Measurements from ENCODE around the gene ANKS3. TPM values are rescaled to one million over a fixed set of nuclear protein-coding genes. Genes with fewer than 3 reads are reported as not detected.

ANKS3 gene
- total and polyA plus RNA-seq, 2 experiments from 2014 or later, result 22.5 to 24.9 TPM

DNA sequence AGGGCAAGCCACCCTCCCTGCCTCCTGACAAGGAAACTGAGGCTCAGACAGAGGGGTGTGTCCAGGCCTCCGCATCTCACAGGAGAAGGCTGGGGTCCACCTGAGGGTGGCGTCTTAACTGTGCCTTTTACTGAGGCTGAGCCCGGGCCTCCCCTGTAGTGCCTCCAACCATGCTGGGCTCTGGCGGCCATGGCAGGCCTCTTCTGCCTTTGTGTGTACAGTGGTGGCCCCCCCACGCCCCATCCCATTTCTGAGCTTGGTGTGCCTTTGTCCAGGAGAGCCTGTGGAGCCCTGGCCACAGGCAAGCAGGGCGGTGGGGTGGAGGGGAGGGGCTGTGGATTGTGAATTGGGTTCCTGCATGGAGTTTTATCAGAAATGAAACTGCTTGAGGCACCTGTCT, 78.3 kb downstream of the ANKS3 start (continued):
- no peak for TF ChIP-seq STAT1 (IDR thresholded peaks at IDR 0.05; ENCODE audit: unreplicated experiment)
- TF ChIP-seq, protein P1, sequence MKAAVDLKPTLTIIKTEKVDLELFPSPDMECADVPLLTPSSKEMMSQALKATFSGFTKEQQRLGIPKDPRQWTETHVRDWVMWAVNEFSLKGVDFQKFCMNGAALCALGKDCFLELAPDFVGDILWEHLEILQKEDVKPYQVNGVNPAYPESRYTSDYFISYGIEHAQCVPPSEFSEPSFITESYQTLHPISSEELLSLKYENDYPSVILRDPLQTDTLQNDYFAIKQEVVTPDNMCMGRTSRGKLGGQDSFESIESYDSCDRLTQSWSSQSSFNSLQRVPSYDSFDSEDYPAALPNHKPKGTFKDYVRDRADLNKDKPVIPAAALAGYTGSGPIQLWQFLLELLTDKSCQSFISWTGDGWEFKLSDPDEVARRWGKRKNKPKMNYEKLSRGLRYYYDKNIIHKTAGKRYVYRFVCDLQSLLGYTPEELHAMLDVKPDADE (IDR thresholded peaks at IDR 0.05), result no peak
- no peak for TF ChIP-seq ZNF114 (CRISPR knock-in tag; IDR thresholded peaks at IDR 0.05)

DNA sequence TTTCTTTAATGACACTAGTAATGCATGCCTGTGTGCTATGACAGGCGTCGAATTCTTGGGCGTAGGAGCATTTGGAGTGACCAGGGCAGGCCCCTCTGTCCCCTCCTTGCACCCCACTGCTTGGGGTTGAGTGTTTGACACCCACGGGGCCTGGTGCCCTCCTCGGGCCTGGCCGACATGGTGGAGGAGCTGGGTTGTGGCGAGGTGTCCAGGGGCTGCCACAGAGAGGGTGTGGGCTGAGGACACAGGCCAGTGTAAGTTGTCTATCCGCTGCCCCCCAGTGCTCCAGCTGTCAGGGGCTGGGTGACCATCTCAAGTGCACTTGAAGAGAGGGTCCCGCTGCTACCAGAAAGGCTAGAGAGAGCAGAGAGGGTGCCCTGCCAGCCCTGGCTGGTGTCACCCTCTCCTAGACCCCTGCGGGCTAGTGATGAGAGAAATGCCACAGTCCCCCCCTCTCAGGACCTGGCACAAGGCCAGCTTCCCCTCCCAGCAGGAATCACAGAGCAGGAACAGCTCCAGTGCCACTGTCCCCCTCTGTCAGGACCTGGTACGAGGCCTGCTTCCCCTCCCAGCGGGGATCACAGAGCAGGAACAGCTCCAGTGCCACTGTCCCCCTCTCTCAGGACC, 79.0 kb downstream of the ANKS3 start:
- H3K79me2 ChIP-seq (replicated peaks; ENCODE audit: insufficient read depth), result no peaks in the 10 kb centered on the region
- H3K36me3 ChIP-seq (ENCODE audit: insufficient read depth), result no peaks in the 10 kb centered on the region
- no peak overlapping the region for H3K4me3 Mint-ChIP-seq
- H3K27ac Mint-ChIP-seq, result no peak overlapping the region
- no peak overlapping the region for H3K27ac ChIP-seq (ENCODE audit: low read depth)
- H3K27me3 ChIP-seq (ENCODE audit: insufficient read depth), result no peaks in the 10 kb centered on the region
- TF ChIP-seq EZH2 (IDR thresholded peaks at IDR 0.05; ENCODE audit: low read depth, unreplicated experiment), result no peak
- H3K4me1 Mint-ChIP-seq, result no peaks in the 10 kb centered on the region
- no peak overlapping the region for H3K4me3 ChIP-seq
- H3F3A ChIP-seq (replicated peaks; ENCODE audit: low read depth), result no peaks in the 10 kb centered on the region
- DNase-seq (ENCODE audit: low spot score) (no peak), ATAC-seq (no peak)
- peaks cover 6% of the 10 kb centered on the region for H3K27me3 Mint-ChIP-seq (ENCODE audit: insufficient read depth, low read depth, poor library complexity)
- H3K9me3 Mint-ChIP-seq, result no peaks in the 10 kb centered on the region
- no peak overlapping the region for H2AFZ ChIP-seq
- H3K4me2 ChIP-seq, result no peak overlapping the region
- H3K4me1 ChIP-seq (ENCODE audit: insufficient read depth), result no peaks in the 10 kb centered on the region
- 0 out of 2 replicates have a peak, but pooled peaks cover 5% of the 10 kb centered on the region for H4K20me1 ChIP-seq (replicated peaks; ENCODE audit: insufficient read depth)
- H3K36me3 Mint-ChIP-seq (ENCODE audit: low read depth), result peaks cover 26% of the 10 kb centered on the region
- H3K9me2 ChIP-seq (ENCODE audit: insufficient read depth), result no peaks in the 10 kb centered on the region

DNA sequence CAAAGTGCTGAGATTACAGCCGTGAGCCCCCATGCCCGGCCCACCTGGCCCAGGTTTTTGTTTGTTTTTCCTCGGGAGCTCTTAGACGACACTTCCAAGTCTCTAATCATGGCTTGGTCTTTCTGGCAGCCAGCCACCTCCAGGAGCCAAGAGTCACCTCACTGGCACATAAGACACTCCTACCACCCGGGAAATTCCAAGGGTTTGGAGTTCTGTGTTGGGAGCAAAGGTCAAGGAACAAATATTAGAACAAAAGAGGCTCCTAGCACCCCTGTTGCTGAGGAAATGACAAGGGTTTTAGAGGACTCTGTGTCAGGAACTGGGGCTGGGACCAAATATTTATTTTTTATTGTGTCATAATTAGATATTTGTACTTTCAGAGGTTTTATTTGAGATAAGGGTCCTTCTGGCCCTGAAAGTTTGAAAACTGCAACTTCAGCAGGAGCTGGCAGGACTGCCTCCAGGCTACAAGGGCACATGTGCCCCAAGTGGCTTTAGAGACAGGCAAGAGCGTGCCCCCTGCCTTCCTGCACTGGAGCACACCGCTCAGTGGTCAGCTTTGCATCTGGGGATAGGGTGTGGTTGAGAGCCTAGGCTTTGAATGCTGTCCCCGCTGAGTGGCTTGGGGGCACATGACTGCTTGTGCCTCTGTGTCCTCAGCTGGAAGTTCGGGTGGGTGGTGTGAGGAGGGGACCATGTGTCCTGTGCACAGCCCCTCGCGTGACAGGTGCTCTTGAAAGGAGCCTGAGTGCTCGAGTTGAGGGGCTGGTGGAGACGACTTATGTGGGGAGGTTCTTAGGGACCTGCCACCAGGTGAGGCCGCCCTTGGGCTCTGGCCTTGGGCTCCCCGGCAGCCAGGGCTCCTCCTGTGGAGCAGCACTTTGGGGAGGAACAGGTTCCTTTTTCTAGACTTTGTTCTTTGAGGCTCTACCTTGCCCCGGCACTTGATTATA, 79.8 kb downstream of the ANKS3 start:
- H3K9me3 Mint-ChIP-seq, result no peaks in the 10 kb centered on the region; the same call in 2 of the 3 replicates
- Histone ChIP-seq H3F3A (replicated peaks; ENCODE audit: low read depth) (no peaks in the 10 kb centered on the region), H3K4me2 (no peak overlapping the region), H3K27me3 (ENCODE audit: insufficient read depth) (no peaks in the 10 kb centered on the region), H3K79me2 (replicated peaks; ENCODE audit: insufficient read depth) (no peaks in the 10 kb centered on the region), H4K20me1 (replicated peaks; ENCODE audit: insufficient read depth) (0 out of 2 replicates have a peak, but pooled peaks cover 5% of the 10 kb centered on the region), H3K36me3 (ENCODE audit: insufficient read depth) (no peaks in the 10 kb centered on the region), H3K9me2 (ENCODE audit: insufficient read depth) (no peaks in the 10 kb centered on the region), H2AFZ (no peak overlapping the region), H3K4me1 (ENCODE audit: insufficient read depth) (no peaks in the 10 kb centered on the region), H3K27ac (ENCODE audit: low read depth) (no peak overlapping the region), H3K4me3 (no peak overlapping the region)
- H3K27me3 Mint-ChIP-seq (ENCODE audit: insufficient read depth, low read depth, poor library complexity), result peaks cover 6% of the 10 kb centered on the region
- peaks cover 30% of the 10 kb centered on the region for H3K36me3 Mint-ChIP-seq (ENCODE audit: low read depth)
- peak overlapping the region; percentile 52 for H3K27ac Mint-ChIP-seq
- DNase-seq (ENCODE audit: low spot score), result no peak
- no peak overlapping the region for H3K4me3 Mint-ChIP-seq
- no peaks in the 10 kb centered on the region for H3K4me1 Mint-ChIP-seq
- ATAC-seq, result no peak
- TF ChIP-seq EZH2 (IDR thresholded peaks at IDR 0.05; ENCODE audit: low read depth, unreplicated experiment) (no peak), JUNB (IDR thresholded peaks at IDR 0.05; ENCODE audit: unreplicated experiment) (no peak), ZNF331 (CRISPR knock-in tag; IDR thresholded peaks at IDR 0.05; ENCODE audit: low read depth) (no peak), ZNF114 (CRISPR knock-in tag; IDR thresholded peaks at IDR 0.05) (no peak)
- TF ChIP-seq, protein P2, sequence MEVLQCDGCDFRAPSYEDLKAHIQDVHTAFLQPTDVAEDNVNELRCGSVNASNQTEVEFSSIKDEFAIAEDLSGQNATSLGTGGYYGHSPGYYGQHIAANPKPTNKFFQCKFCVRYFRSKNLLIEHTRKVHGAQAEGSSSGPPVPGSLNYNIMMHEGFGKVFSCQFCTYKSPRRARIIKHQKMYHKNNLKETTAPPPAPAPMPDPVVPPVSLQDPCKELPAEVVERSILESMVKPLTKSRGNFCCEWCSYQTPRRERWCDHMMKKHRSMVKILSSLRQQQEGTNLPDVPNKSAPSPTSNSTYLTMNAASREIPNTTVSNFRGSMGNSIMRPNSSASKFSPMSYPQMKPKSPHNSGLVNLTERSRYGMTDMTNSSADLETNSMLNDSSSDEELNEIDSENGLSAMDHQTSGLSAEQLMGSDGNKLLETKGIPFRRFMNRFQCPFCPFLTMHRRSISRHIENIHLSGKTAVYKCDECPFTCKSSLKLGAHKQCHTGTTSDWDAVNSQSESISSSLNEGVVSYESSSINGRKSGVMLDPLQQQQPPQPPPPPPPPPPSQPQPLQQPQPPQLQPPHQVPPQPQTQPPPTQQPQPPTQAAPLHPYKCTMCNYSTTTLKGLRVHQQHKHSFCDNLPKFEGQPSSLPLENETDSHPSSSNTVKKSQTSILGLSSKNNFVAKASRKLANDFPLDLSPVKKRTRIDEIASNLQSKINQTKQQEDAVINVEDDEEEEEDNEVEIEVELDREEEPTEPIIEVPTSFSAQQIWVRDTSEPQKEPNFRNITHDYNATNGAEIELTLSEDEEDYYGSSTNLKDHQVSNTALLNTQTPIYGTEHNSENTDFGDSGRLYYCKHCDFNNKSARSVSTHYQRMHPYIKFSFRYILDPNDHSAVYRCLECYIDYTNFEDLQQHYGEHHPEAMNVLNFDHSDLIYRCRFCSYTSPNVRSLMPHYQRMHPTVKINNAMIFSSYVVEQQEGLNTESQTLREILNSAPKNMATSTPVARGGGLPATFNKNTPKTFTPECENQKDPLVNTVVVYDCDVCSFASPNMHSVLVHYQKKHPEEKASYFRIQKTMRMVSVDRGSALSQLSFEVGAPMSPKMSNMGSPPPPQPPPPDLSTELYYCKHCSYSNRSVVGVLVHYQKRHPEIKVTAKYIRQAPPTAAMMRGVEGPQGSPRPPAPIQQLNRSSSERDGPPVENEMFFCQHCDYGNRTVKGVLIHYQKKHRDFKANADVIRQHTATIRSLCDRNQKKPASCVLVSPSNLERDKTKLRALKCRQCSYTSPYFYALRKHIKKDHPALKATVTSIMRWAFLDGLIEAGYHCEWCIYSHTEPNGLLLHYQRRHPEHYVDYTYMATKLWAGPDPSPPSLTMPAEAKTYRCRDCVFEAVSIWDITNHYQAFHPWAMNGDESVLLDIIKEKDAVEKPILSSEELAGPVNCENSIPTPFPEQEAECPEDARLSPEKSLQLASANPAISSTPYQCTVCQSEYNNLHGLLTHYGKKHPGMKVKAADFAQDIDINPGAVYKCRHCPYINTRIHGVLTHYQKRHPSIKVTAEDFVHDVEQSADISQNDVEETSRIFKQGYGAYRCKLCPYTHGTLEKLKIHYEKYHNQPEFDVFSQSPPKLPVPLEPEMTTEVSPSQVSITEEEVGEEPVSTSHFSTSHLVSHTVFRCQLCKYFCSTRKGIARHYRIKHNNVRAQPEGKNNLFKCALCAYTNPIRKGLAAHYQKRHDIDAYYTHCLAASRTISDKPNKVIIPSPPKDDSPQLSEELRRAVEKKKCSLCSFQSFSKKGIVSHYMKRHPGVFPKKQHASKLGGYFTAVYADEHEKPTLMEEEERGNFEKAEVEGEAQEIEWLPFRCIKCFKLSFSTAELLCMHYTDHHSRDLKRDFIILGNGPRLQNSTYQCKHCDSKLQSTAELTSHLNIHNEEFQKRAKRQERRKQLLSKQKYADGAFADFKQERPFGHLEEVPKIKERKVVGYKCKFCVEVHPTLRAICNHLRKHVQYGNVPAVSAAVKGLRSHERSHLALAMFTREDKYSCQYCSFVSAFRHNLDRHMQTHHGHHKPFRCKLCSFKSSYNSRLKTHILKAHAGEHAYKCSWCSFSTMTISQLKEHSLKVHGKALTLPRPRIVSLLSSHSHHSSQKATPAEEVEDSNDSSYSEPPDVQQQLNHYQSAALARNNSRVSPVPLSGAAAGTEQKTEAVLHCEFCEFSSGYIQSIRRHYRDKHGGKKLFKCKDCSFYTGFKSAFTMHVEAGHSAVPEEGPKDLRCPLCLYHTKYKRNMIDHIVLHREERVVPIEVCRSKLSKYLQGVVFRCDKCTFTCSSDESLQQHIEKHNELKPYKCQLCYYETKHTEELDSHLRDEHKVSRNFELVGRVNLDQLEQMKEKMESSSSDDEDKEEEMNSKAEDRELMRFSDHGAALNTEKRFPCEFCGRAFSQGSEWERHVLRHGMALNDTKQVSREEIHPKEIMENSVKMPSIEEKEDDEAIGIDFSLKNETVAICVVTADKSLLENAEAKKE (CRISPR knock-in tag; IDR thresholded peaks at IDR 0.05), result no peak
- TF ChIP-seq, protein P3, sequence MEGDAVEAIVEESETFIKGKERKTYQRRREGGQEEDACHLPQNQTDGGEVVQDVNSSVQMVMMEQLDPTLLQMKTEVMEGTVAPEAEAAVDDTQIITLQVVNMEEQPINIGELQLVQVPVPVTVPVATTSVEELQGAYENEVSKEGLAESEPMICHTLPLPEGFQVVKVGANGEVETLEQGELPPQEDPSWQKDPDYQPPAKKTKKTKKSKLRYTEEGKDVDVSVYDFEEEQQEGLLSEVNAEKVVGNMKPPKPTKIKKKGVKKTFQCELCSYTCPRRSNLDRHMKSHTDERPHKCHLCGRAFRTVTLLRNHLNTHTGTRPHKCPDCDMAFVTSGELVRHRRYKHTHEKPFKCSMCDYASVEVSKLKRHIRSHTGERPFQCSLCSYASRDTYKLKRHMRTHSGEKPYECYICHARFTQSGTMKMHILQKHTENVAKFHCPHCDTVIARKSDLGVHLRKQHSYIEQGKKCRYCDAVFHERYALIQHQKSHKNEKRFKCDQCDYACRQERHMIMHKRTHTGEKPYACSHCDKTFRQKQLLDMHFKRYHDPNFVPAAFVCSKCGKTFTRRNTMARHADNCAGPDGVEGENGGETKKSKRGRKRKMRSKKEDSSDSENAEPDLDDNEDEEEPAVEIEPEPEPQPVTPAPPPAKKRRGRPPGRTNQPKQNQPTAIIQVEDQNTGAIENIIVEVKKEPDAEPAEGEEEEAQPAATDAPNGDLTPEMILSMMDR (conservative IDR thresholded peaks at IDR 0.05; ENCODE audit: low read depth in 2 of 2), result no peak
